ENCODE measurements around the gene CNTNAP5. TPM values are rescaled to one million over a fixed set of nuclear protein-coding genes. Genes with fewer than 3 reads are reported as not detected.

The CNTNAP5 gene
- total and polyA plus RNA-seq, 2 of the 8 experiments (the other 6 are each of a cell fraction or from before 2014, with no cell fraction given): 0.11 to 0.76 TPM

- Histone ChIP-seq H3K18ac (ENCODE audit: extremely low read depth, low read length) (no peak overlapping the region), H4K91ac (replicated peaks; ENCODE audit: insufficient read length, low read length) (no peak overlapping the region), H3K27me3 (replicated peaks in 1 of 4; ENCODE audit: control insufficient read depth in 3 of 4, extremely low read depth in 1 of 4, insufficient read depth in 3 of 4, low read length in 3 of 4) (no peaks in the 10 kb centered on the region), H3K4me2 (ENCODE audit: insufficient read depth in 1 of 2, low read depth in 2 of 2, low read length in 2 of 2) (no peak overlapping the region), H3K14ac (ENCODE audit: insufficient read length) (no peak overlapping the region), H3K4ac (replicated peaks; ENCODE audit: insufficient read length, low read depth, low read length) (no peak overlapping the region), H3K79me1 (ENCODE audit: low read depth, low read length) (no peaks in the 10 kb centered on the region), H3K9ac (replicated peaks in 1 of 4; ENCODE audit: extremely low read depth in 1 of 4, low read depth in 3 of 4, low read length in 3 of 4) (no peak overlapping the region), H2AFZ (ENCODE audit: low read length) (no peak overlapping the region), H2BK20ac (ENCODE audit: low read length) (no peak overlapping the region), H3K9me3 (ENCODE audit: insufficient read depth in 2 of 2, low read depth in 1 of 2, low read length in 1 of 2) (no peaks in the 10 kb centered on the region), H3K4me3 (ENCODE audit: extremely low read depth in 1 of 4, insufficient read depth in 2 of 4, low read depth in 3 of 4, low read length in 4 of 4) (no peak overlapping the region), H4K8ac (ENCODE audit: extremely low read depth, insufficient read depth, low read length) (no peak overlapping the region), H2AK5ac (ENCODE audit: low read depth, low read length) (no peak overlapping the region), H3K4me1 (replicated peaks in 1 of 4; ENCODE audit: control insufficient read depth in 3 of 4, insufficient read depth in 4 of 4, low read length in 3 of 4) (no peaks in the 10 kb centered on the region), H3K56ac (replicated peaks; ENCODE audit: insufficient read length, low read depth, low read length) (no peak overlapping the region), H3K79me2 (ENCODE audit: control insufficient read depth in 1 of 2, insufficient read depth in 2 of 2, low read length in 2 of 2) (no peaks in the 10 kb centered on the region), H2BK5ac (ENCODE audit: low read depth, low read length) (no peak overlapping the region), H4K20me1 (replicated peaks in 1 of 2; ENCODE audit: control insufficient read depth in 1 of 2, insufficient read depth in 2 of 2, low read length in 2 of 2) (no peaks in the 10 kb centered on the region), H4K5ac (ENCODE audit: insufficient read length, low read depth, low read length) (no peak overlapping the region), H3K27ac (ENCODE audit: low read depth, low read length) (no peak overlapping the region), H3K36me3 (ENCODE audit: control insufficient read depth in 2 of 4, insufficient read depth in 4 of 4, low read length in 3 of 4) (no peaks in the 10 kb centered on the region), H2BK120ac (replicated peaks; ENCODE audit: low read depth, low read length) (no peak overlapping the region), H3K23me2 (ENCODE audit: low read depth, low read length) (peaks cover 3% of the 10 kb centered on the region; the same call in 1 of the 2 replicates), H2BK12ac (ENCODE audit: low read depth, low read length) (no peak overlapping the region), H3K23ac (ENCODE audit: insufficient read length) (no peak overlapping the region), H2BK15ac (ENCODE audit: low read length) (no peak overlapping the region)
- WGBS, 2 experiments (ENCODE audit: extremely low coverage in 1 of 2, insufficient coverage in 1 of 2, insufficient read length in 1 of 2, insufficient replicate concordance in 2 of 2, low coverage in 1 of 2, low lambda C conversion rate in 2 of 2, missing lambda C conversion rate in 1 of 2): 95% methylated on average over 8 of the region's 8 CpGs; no CpG with 5 or more reads in 1 of the 2 experiments
- POLR2A ChIA-PET (ENCODE audit: partially characterized antibody): no interaction called here
- CTCF ChIA-PET (ENCODE audit: partially characterized antibody): interaction anchor here (0.7 to 1.4 kb wide), 2 partner anchors 11 kb away, joined by 3 to 6 read pairs; no protein-coding TSS in a partner anchor
- DNase-seq (ENCODE audit: low read depth in 1 of 2, low spot score in 2 of 2) (no peak), FAIRE-seq (no peak)
- TF ChIP-seq HDAC6 (IDR thresholded peaks at IDR 0.05; ENCODE audit: low read depth, low read length) (no peak), TAF1 (IDR thresholded peaks at IDR 0.05; ENCODE audit: low read depth, low read length) (no peak), POLR2A (IDR thresholded peaks at IDR 0.05; ENCODE audit: control extremely low read depth in 1 of 2, low read depth in 2 of 2, low read length in 2 of 2) (no peak), TCF12 (IDR thresholded peaks at IDR 0.05; ENCODE audit: low read depth, low read length) (no peak), JUND (IDR thresholded peaks at IDR 0.05; ENCODE audit: low read length) (no peak), RXRA (IDR thresholded peaks at IDR 0.05; ENCODE audit: insufficient read depth, low read depth, low read length) (no peak), SP4 (IDR thresholded peaks at IDR 0.05; ENCODE audit: low read length) (no peak), SUZ12 (IDR thresholded peaks at IDR 0.05; ENCODE audit: low read length) (no peak), EGR1 (IDR thresholded peaks at IDR 0.05; ENCODE audit: borderline replicate concordance, low read depth, low read length) (no peak), MAFK (IDR thresholded peaks at IDR 0.05; ENCODE audit: low read depth, low read length) (no peak), SAP30 (IDR thresholded peaks at IDR 0.05; ENCODE audit: insufficient read depth, insufficient replicate concordance, low read length) (no peak), ASH2L (IDR thresholded peaks at IDR 0.05; ENCODE audit: low read length) (no peak)
- TF ChIP-seq, protein P1, sequence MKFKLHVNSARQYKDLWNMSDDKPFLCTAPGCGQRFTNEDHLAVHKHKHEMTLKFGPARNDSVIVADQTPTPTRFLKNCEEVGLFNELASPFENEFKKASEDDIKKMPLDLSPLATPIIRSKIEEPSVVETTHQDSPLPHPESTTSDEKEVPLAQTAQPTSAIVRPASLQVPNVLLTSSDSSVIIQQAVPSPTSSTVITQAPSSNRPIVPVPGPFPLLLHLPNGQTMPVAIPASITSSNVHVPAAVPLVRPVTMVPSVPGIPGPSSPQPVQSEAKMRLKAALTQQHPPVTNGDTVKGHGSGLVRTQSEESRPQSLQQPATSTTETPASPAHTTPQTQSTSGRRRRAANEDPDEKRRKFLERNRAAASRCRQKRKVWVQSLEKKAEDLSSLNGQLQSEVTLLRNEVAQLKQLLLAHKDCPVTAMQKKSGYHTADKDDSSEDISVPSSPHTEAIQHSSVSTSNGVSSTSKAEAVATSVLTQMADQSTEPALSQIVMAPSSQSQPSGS (IDR thresholded peaks at IDR 0.05; ENCODE audit: low read length): no peak
- TF ChIP-seq, protein P2, sequence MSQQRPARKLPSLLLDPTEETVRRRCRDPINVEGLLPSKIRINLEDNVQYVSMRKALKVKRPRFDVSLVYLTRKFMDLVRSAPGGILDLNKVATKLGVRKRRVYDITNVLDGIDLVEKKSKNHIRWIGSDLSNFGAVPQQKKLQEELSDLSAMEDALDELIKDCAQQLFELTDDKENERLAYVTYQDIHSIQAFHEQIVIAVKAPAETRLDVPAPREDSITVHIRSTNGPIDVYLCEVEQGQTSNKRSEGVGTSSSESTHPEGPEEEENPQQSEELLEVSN (IDR thresholded peaks at IDR 0.05): no peak
These were observed 289.0 kb downstream of the CNTNAP5 start for GRCh38 chr2:124314084-124314483.

All from H1 (cell line).